Spleen (tissue), 7 donors: ENCODE data around the gene ZNF22.

Source experiments
- POLR2A ChIP-seq, 3 donors: fragments of 450-650 bp; IDR thresholded peaks; one replicate each; pipeline ENCODE4 v1.5.1; 2017; ENCODE audit warnings: antibody characterized with exemption in 3 of 3, mild to moderate bottlenecking in 1 of 3
- TF ChIP-seq, protein P1 (sequence below), 11 experiments: fragments of 200-600 bp in 7 of 11; fragments of 450-650 bp in 4 of 11; sonication (generic) in 4 of 11; IDR thresholded peaks in 8 of 11; conservative IDR thresholded peaks in 3 of 11; 1 replicate in 7 of 11; 2 replicates in 4 of 11; pipeline versions ENCODE4 v1.4.0 to v1.8.0; 2016 to 2021; ENCODE audit warnings: antibody characterized with exemption in 11 of 11, inconsistent platforms in 4 of 11, mild to moderate bottlenecking in 1 of 11
- donor health status: DM: no; HTN: no; CAD: no; lungs with moderate emphysema.
- donor health status: DM: no; HTN: no; CAD: no.
- donor health status: DM: no; HTN: no; CAD: no.

DNA sequence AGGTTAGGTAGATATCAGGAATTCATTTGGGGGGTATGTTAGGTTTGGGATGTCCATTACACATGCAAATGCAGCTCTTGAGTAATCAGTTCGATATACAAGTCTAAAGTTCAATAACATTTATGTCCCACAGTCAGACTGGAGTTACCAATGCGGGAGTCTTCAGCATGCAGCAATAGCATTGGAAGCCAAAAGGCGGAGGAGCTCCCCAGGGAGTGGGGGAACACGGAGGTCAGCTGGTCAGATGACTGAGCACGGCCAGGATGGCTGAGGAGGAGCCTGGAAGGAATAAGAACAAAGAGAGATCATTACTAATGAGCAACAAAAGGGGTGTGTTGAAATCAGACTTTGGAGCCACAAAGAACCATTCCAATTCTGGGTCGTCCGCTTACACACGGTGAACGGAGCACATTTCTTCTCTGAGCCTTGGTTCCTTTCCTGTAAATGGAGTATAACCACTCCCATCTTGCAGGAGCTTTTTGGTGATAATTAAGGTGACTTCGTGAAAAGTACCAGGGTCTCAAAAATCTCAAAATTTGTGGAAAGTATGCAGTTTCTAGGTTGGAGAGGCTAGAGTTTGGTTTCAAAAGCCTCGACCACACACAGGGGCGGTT, 478 bp upstream of the ZNF22 start:
- TF ChIP-seq, protein P1, sequence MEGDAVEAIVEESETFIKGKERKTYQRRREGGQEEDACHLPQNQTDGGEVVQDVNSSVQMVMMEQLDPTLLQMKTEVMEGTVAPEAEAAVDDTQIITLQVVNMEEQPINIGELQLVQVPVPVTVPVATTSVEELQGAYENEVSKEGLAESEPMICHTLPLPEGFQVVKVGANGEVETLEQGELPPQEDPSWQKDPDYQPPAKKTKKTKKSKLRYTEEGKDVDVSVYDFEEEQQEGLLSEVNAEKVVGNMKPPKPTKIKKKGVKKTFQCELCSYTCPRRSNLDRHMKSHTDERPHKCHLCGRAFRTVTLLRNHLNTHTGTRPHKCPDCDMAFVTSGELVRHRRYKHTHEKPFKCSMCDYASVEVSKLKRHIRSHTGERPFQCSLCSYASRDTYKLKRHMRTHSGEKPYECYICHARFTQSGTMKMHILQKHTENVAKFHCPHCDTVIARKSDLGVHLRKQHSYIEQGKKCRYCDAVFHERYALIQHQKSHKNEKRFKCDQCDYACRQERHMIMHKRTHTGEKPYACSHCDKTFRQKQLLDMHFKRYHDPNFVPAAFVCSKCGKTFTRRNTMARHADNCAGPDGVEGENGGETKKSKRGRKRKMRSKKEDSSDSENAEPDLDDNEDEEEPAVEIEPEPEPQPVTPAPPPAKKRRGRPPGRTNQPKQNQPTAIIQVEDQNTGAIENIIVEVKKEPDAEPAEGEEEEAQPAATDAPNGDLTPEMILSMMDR (IDR thresholded peaks at IDR 0.05 in 8 of 11, conservative IDR thresholded peaks at IDR 0.05 in 3 of 11), result no peak
- no peak for TF ChIP-seq POLR2A (IDR thresholded peaks at IDR 0.05)
